Spleen (tissue), 11 donors: ENCODE measurements around the gene ZNF385C. TPM values are rescaled to one million over a fixed set of nuclear protein-coding genes. Genes with fewer than 3 reads are reported as not detected.

Source experiments
- DNase-seq: peaks from one replicate; pipeline ENCODE4 v3.0.0-alpha.2; 2020
- H3K27ac ChIP-seq, 8 donors: fragments of 200-600 bp; sonication (generic) in 7 of 8; 1 replicate in 4 of 8; 2 replicates in 4 of 8; pipeline versions ENCODE4 v1.5.0 to v1.8.0; 2016 to 2021; ENCODE audit warnings: inconsistent platforms in 4 of 8, mild to moderate bottlenecking in 4 of 8, moderate library complexity in 1 of 8
- H3K27me3 ChIP-seq, 7 donors: fragments of 200-600 bp; sonication (generic) in 6 of 7; replicated peaks in 1 of 7; 1 replicate in 4 of 7; 2 replicates in 3 of 7; pipeline versions ENCODE4 v1.5.0 to v1.8.0; 2016 to 2021; ENCODE audit warnings: inconsistent platforms in 3 of 7, mild to moderate bottlenecking in 1 of 7
- H3K36me3 ChIP-seq, 6 donors: fragments of 200-600 bp; sonication (generic) in 5 of 6; 1 replicate in 4 of 6; 2 replicates in 2 of 6; pipeline versions ENCODE4 v1.5.0 to v1.8.0; 2016 to 2021; ENCODE audit warnings: inconsistent platforms in 2 of 6
- H3K4me1 ChIP-seq, 6 donors: fragments of 200-600 bp; sonication (generic) in 5 of 6; 1 replicate in 3 of 6; 2 replicates in 3 of 6; pipeline versions ENCODE4 v1.5.0 to v1.8.0; 2016 to 2021; ENCODE audit warnings: inconsistent platforms in 3 of 6
- H3K4me3 ChIP-seq, 8 donors: fragments of 200-600 bp; sonication (generic) in 7 of 8; 1 replicate in 4 of 8; 2 replicates in 4 of 8; pipeline versions ENCODE4 v1.5.0 to v1.8.0; 2016 to 2021; ENCODE audit warnings: inconsistent platforms in 4 of 8, mild to moderate bottlenecking in 4 of 8, moderate library complexity in 2 of 8
- H3K9me3 ChIP-seq, 8 donors: fragments of 200-600 bp; sonication (generic) in 7 of 8; 1 replicate in 4 of 8; 2 replicates in 4 of 8; pipeline versions ENCODE4 v1.5.0 to v1.8.0; 2016 to 2021; ENCODE audit warnings: inconsistent platforms in 4 of 8
- CTCF ChIP-seq, 11 experiments: fragments of 200-600 bp in 7 of 11; fragments of 450-650 bp in 4 of 11; sonication (generic) in 4 of 11; IDR thresholded peaks in 8 of 11; conservative IDR thresholded peaks in 3 of 11; 1 replicate in 7 of 11; 2 replicates in 4 of 11; pipeline versions ENCODE4 v1.4.0 to v1.8.0; 2016 to 2021; ENCODE audit warnings: antibody characterized with exemption in 11 of 11, inconsistent platforms in 4 of 11, mild to moderate bottlenecking in 1 of 11
- POLR2A ChIP-seq, 3 donors: fragments of 450-650 bp; IDR thresholded peaks; one replicate each; pipeline ENCODE4 v1.5.1; 2017; ENCODE audit warnings: antibody characterized with exemption in 3 of 3, mild to moderate bottlenecking in 1 of 3
- POLR2AphosphoS5 ChIP-seq, 3 donors: sonication (generic); formaldehyde crosslinking; IDR thresholded peaks; one replicate each; pipeline ENCODE4 v1.5.1; 2017; ENCODE audit warnings: antibody characterized with exemption in 3 of 3
- WGBS, 5 donors: extraction: QIAGEN DNeasy Blood & Tissue Kit in 3 of 5; methylation state at CpG; one replicate each; pipeline versions ENCODE4 v1.1.5 to v1.1.7; 2013 to 2018; 5-methylcytosine and 5-hydroxymethylcytosine counted together
- intact Hi-C: fragments of 100-400 bp; cut with DNase I; formaldehyde crosslinking; loops from one replicate; pipeline ENCODE4 v1.15.0; 2023; ENCODE audit warnings: low total_unique reads
- polyA plus RNA-seq, 3 donors: library from polyadenylated mRNA; stranded (reverse); fragments of 200-250 nt; gene quantifications; one replicate each; pipeline ENCODE4 v1.2.1, GENCODE V29; 2013
- total RNA-seq, 7 donors: library from RNA; depleted of rRNA in 3 of 7; stranded (reverse); fragments of >200 nt in 3 of 7; fragmentation: NEBNext Ultra II Directional in 4 of 7; extraction: Animal tissue kit (Norgen Biotek cat#: 25700) in 4 of 7; gene quantifications; one replicate each; pipeline versions ENCODE4 v1.1.0 to v1.2.1, GENCODE V29; 2016 to 2021
- donor health status: healthy with polysubstance abuse.
- donor health status: DM: no; HTN: no; CAD: no; lungs with moderate emphysema.
- donor health status: DM: no; HTN: no; CAD: no.
- donor health status: Bipolar disorder and iron deficiency.
- donor health status: healthy.
- donor health status: DM: no; HTN: no; CAD: no.
- donor health status: DM: yes; HTN: yes; CAD: no.

The ZNF385C gene
- total and polyA plus RNA-seq, 10 donors, result 0.17 to 0.60 (median 0.41) TPM; not detected in 2

DNA sequence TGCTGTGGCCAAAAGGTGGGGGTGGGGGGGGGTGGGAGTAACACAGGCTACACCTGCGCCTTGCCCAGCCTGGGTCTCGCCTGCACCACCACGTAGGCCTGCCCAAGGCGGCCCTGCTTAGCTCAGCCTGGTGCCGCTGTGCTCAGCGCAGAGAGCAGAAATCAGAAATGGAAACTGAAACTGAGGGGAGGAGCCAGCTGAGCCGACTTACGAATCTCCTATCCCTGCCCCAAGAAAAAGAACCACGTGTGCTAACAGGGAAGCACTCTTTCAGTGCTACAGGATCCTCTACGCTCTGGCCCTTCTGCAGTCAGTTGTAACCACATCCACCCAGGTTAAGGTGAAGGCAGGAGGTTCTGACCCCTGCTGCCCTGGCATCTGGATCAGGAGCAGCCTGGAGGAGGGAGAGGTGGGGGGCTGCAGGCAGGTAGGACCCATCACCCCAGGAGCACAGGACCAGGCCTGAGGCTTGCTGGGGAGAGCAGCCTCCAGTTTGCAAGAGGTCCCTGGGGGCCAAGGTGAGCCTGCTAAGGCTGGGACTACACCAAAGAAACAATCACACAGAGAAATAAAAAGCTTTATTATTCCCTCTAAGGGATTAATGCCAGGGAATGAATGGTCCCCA lies 14.4 kb upstream of the ZNF385C start, which contains the start of gene DHX58:
Gene DHX58 (minus strand): TSS at position 163 of the 625 bp plus-strand sequence. CDS start 822 bp downstream, outside the sequence.
- Histone ChIP-seq H3K27me3 (no peaks in the 10 kb centered on the region), H3K4me1 (peaks cover 17 to 69% (median 51%) of the 10 kb centered on the region in 6 donors), H3K9me3 (no peaks in the 10 kb centered on the region), H3K27ac (peak within 1 kb of the TSS; percentile 73 to 96 (median 92)), H3K4me3 (peak within 1 kb of the TSS; percentile 24 to 77 (median 48)), H3K36me3 (peaks cover 0 to 69% (median 9%) of the 10 kb centered on the region in 6 donors)
- intact Hi-C loops, result loop anchor here (10.0 kb wide), 1 partner anchor 72 kb away; the partner anchor contains the start of genes HCRT and KCNH4
- peak; percentile 91 for DNase-seq
- TF ChIP-seq POLR2AphosphoS5 (IDR thresholded peaks at IDR 0.05) (peak; percentile 88 to 93 (median 93)), POLR2A (IDR thresholded peaks at IDR 0.05) (peak in 1 of 3 donors; percentile 49), CTCF (IDR thresholded peaks at IDR 0.05 in 8 of 11, conservative IDR thresholded peaks at IDR 0.05 in 3 of 11) (no peak)
- 0 to 1% (median 0%) methylated on average over 10 of the region's 10 CpGs for WGBS, 5 donors

DNA sequence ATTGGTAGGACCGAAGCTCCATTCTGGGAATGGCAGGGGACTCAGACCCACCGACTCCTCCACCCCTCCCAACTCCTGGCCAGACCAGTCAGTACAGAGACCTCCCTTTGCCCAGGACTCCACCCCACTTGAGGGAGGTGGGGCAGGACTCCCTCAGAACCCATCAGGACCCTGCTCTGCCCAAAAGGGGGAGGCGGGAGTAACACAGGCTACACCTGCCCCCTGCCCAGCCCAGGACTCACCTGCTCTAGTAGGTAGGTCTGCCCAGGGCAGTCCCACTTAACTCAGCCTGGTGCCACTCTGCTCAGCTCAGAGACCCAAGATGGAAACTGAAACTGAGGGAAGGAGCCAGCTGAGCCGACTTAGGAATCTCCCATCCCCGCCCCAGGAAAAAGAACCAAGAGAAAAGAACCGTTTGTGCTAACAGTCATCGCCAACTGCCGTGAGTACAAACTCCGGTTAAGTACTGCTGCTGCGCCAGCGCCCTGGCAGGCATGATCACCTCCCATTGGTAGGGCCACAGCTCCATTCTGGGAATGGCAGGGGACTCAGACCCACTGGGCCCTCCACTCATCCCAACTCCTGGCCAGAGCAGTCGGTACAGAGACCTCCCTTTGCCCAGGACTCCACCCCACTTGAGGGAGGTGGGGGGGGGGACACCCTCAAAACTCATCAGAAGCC lies 13.7 kb upstream of the ZNF385C start:
- peak overlapping the region; percentile 73 to 96 (median 92) for H3K27ac ChIP-seq

GRCh38 chr17:42111265-42111636 lies 13.0 kb upstream of the ZNF385C start:
- 85 to 91% (median 90%) methylated on average over 10 to 11 of the region's 11 CpGs for WGBS, 5 donors
- no peak for DNase-seq
- Histone ChIP-seq H3K27me3 (no peaks in the 10 kb centered on the region), H3K9me3 (no peaks in the 10 kb centered on the region), H3K27ac (peak overlapping the region; percentile 73 to 96 (median 92)), H3K4me1 (peaks cover 14 to 68% (median 49%) of the 10 kb centered on the region in 6 donors), H3K36me3 (peaks cover 0 to 74% (median 8%) of the 10 kb centered on the region in 6 donors), H3K4me3 (peak overlapping the region in 5 of 8 donors; percentile 46 to 77 (median 49))
- intact Hi-C loops, result loop anchor here (10.0 kb wide), 1 partner anchor 74 kb away; the partner anchor contains the start of genes HCRT and KCNH4
- TF ChIP-seq POLR2AphosphoS5 (IDR thresholded peaks at IDR 0.05), result no peak
- TF ChIP-seq CTCF (IDR thresholded peaks at IDR 0.05 in 8 of 11, conservative IDR thresholded peaks at IDR 0.05 in 3 of 11), result no peak
- TF ChIP-seq POLR2A (IDR thresholded peaks at IDR 0.05), result no peak

More for the DNA sequence above, 13.7 kb upstream of the ZNF385C start:
- peak; percentile 85 for DNase-seq
- TF ChIP-seq CTCF (IDR thresholded peaks at IDR 0.05 in 8 of 11, conservative IDR thresholded peaks at IDR 0.05 in 3 of 11), result no peak
- TF ChIP-seq POLR2AphosphoS5 (IDR thresholded peaks at IDR 0.05), result no peak
- TF ChIP-seq POLR2A (IDR thresholded peaks at IDR 0.05), result no peak
- peak overlapping the region; percentile 24 to 77 (median 48) for H3K4me3 ChIP-seq
- H3K4me1 ChIP-seq, result peaks cover 17 to 71% (median 55%) of the 10 kb centered on the region in 6 donors
- intact Hi-C loops, result loop anchor here (10.0 kb wide), 1 partner anchor 73 kb away; the partner anchor contains the start of genes HCRT and KCNH4
- WGBS, 5 donors, result 12 to 25% (median 17%) methylated on average over 11 to 12 of the region's 12 CpGs
- H3K9me3 ChIP-seq, result no peaks in the 10 kb centered on the region
- no peaks in the 10 kb centered on the region for H3K27me3 ChIP-seq
- H3K36me3 ChIP-seq, result peaks cover 0 to 69% (median 8%) of the 10 kb centered on the region in 6 donors
